ENCODE measurements around the gene CSTB.

- TF ChIP-seq POLR2A (IDR thresholded peaks at IDR 0.05) (no peak), CTCF (IDR thresholded peaks at IDR 0.05) (no peak)
Observed at GRCh38 chr21:43744725-43745124, 31.4 kb downstream of the CSTB start.
